HG03025 (cell line): ENCODE results near the gene UBE2J2.

Experiments used
- ATAC-seq: cut with Tn5 transposase; IDR thresholded peaks from one replicate; pipeline ENCODE4 v1.9.1; 2021; ENCODE audit warnings: mild to moderate bottlenecking, moderate library complexity; ENCODE audit not compliant: unreplicated experiment, low FRiP score

The UBE2J2 gene

DNA sequence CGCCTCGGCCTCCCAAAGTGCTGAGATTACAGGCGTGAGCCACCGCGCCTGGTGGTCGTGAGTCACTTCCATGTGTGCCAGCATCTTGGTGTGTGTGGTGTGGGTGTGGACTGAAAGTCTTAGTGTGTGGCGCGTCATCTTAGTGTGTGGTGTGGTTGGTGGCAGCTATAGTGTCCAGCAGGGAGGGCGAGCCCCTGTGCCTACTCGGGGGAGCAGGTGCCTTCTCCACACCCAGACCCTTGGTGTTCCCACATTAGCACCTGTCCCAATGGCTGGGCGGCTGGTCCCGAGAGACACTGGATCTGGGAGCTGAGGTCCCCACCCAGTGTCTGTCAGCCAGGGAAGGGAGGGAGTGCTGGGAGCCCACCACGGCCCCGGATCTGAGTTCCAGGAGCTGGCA, 9.3 kb upstream of the UBE2J2 start:
- ATAC-seq, result no peak

DNA sequence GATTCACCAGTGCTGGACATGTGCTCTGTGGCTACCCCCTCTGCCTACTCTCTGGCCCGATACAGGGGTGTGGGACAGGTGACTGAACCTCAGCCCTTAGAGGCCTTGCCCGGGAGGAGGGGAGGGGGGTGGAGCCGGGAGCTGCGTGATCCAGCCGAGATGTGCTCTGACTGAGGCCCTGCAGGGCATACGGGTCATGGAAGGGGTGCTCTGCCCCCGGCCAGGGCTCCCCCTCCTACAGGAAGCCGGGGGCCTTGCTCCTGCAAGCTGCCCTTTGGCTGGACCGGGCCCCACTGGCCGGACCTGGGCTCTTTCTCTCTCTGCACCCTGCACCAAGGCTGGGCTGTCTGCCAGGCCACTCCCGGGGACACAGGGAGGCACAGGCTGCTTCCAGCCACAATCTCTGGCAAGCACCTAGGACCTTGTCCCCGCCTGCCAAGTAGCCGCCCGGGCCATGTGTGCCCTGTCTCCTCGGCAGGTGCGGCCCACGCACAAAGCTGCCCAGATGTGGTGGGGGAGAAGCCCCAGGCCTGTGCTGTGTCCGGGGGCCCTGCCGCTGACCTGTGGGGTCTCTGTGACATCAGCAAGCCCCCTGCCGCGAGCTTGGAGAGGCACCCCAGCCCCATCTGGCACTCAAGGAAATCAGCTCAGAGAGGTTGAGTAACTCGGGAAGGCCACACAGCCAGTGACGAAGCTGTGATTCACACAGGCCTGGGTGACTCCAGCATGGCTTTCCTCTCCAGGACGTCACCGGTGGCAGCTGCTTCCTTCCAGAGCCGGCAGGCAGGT, 8.1 kb upstream of the UBE2J2 start:
- ATAC-seq, result no peak

DNA sequence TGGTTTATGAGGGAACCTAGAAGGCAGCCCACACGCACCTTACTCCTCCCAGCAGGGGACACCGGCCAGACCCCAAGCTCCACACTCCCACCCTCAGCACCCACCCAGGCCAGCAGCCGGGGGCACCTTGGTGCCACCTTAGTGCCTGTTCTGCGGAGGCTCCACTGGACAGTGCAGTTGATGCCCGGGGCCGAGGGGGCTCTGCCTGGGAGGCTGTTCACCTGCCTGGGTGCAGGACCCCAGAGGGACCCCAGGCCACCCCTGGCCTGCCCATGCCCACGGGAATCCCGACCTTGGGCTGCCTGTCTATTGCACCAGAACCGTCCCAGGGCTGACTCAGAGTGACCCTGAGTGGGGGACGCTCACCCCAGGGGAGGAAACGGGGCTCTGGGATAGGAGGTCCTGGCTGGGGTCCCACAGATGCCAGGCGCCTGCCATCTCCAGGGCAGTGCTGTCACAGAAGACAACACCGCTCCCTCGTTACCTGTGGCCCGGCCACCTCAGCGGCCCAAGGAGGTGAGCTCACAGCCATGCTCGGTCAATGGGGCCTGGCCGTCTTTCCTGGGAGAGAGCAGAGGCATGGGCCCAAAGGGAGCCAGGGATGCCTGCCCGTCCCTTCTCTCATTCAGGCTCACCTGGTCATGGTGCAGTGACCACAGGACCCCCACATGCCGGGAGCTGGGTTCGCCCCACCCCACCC, 7.3 kb upstream of the UBE2J2 start:
- no peak for ATAC-seq

DNA sequence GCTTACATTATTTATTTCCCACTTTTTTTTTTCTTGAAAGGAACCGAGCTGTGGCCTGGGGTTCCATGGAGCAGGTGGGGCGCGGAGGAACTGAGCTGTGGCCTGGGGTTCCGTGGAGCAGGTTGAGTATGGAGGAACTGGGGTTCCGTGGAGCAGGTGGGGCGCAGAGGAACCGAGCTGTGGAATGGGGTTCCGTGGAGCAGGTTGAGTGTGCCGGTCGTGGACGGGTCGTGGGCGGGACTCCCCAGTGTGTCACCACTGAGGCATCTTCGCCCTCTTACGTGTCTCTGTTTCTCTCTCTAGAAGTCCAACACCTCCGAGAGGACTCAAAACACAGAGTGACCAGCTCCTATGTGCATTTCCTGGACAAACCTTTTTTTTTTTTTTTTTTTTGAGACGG, 5.4 kb upstream of the UBE2J2 start:
- ATAC-seq, result no peak

DNA sequence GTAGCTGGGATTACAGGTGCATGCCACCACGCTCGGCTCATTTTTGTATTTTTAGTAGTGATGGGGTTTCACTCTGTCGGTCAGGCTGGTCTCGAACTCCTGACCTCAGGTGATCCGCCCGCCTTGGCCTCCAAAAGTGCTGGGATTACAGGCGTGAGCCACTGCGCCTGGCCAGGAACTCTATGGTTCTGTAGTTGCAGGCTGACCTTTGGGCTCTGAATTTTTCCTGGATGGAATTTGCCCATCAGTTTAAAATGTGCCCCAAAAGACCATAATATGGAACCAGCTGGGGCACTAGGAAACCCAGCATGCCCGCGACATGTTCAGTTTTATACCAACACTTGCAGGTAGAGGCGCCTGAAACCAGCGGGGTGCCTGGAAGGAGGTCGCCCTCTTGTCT, 5.0 kb upstream of the UBE2J2 start:
- no peak for ATAC-seq

DNA sequence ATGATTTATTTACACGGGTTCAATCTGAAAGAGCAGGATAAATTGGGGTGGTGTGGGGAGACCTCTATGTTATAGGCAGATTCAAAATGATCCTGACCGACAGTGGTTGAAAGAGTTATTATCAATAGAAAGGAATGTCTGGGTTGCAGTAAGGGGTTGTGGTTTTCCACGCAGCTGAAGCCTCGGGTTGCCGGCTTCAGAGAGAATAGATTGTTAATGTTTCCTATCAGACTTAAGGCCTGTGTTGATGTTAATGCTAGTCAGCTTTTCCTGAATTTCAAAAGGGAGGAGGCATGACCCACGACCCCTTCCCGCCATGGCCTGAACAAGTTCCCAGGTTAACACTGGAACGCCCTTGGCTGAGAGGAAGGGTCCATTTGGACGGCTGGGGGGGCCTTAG, 2.2 kb upstream of the UBE2J2 start:
- no peak for ATAC-seq

DNA sequence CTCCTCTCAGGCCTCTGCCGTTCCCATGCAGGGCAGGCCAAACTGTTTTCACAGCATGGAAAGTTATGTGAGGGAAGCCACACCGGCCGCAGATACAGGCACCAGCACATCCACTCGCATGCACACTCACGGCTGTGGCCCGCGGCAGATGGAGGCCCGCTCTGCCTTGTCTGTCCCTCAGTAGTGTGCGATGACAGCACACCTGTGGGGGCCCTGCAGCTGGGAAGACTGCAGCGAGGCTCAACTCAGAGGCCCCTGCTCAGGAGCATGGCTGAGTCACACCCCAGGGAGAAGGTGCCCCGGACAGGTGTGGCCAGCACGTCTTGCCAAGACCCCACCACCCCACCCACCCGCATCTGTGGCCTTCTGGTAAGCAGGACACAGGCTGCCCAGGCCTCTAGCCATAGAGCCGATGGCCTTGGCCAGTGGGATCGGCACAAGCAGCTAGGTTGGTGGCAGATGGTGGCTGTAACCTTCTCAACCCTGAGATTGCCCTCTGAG, 1.3 kb upstream of the UBE2J2 start:
- ATAC-seq, result no peak

DNA sequence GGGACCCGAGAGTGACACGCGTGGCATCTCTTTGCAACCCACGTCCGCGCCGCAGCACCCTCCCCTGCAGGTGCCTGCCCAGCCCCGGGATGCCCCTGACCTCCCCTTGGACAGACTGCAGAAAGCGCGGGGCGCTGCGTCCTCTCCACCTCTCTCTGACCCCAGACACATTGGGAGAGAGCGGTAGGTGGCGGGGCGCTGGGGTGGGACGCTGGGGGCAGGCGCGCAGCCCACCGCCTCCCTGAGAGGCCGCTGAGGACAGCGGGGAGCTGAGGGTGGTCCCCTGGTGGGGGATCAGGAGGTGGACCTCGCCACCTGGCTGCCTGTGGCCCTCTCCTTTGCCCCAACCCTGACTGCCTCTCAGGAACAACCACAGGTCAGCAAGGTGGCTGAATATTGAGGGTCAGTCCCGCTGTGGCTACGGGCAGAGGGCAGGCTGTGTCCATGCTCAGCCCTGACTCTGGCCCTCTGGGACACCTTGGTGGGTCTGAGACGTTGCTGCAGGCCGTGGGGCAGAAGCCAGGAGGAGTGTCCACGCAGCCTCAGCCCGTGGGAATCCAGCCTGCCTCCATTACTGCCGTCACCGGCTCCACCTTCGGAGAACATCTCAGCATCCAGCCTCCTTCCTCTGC, 761 bp upstream of the UBE2J2 start:
- ATAC-seq, result peak; percentile 4

DNA sequence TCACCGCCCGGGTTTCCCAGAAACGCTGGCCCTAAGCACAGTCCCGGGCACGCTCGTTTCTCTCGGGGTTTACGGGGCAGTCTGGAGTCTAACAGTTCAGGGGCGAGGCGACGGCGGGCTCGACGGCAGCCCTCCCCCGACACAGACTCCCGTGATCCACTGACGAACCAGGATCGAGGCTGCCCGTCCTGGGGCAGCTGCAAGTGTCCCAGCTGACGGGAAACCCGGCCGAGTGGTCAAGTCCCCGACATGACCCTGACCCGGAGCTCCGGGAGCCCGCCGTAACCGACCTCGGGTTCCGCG, 494 bp downstream of the UBE2J2 start:
- ATAC-seq, result peak; percentile 20

DNA sequence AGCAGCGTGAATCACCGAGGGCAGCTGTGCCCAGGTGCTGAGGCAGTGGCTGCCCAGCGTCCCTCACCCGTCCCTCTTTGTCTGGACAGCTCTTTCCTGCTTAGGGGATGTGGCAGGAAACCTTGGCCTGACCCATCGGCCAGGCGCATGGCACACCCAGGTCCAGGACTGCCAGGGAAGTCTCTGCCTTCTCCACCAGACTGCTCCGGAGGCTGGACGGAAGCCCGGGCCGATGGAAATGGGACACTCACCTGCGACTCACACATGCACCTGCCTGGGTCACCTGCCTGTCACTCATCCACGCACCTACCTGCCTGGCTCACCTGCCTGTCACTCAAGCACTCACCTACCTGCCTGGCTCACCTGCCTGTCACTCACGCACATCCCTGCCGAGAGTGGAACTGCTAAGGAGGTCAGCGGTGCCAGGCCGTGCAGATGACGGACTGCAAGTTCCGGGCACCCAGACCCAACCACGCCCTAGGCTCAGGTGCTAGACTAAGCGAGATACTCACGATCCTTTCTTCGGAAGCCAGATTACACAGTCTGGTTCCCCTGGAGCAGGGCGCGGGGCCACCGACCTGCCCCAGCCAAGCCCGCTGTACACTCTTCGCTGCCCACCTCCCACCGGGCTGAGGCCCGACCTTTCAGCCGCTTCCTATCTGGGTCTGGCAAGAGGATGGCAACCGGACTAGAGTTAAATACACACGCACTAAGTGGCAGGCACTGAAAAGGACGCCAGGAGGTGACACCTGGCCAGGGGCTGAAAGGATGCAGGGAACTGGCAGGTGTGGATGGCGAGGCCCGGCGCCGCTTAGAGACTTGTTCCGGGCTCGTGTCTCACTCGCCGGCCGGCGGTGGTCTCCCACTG, 1.1 kb downstream of the UBE2J2 start:
- ATAC-seq, result no peak

DNA sequence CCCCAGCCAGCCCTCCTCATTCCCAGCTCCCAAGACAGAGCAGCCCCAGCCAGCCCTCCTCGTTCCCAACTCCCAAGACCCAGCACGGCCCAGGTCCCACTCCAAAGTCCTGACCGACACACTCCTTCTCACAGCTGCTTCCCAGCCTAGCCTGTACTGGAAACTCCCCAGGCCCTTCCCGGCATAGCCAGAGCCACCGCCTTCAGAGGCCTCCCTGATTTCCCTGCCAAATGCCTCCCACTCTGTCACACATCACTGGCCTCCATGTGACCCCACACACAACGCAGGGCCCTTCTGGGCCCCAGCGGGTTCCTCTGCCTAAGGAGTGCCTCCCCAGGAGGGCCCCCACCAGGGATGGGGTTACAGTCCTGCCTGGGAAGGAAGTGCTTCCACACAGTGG, 2.8 kb downstream of the UBE2J2 start:
- no peak for ATAC-seq

DNA sequence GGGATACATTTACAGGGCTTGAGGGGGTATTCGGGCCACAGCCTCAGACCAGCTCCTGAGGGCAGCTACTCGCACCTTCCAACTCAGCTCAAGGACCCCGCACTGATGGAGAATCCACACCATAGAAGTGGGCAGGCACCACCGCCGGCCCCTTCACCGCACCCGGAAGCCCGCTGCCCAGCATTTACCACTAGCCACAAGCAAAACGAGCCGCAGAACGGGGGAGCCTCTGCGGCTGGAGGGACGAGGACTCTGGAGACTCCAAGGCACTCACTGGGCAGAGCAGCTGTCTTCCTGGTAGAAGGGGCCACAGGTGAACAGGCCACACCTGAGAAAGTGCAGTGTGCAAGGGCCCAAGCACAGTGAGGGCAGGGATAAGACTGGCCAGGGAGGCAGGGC, 5.4 kb downstream of the UBE2J2 start:
- ATAC-seq, result no peak

DNA sequence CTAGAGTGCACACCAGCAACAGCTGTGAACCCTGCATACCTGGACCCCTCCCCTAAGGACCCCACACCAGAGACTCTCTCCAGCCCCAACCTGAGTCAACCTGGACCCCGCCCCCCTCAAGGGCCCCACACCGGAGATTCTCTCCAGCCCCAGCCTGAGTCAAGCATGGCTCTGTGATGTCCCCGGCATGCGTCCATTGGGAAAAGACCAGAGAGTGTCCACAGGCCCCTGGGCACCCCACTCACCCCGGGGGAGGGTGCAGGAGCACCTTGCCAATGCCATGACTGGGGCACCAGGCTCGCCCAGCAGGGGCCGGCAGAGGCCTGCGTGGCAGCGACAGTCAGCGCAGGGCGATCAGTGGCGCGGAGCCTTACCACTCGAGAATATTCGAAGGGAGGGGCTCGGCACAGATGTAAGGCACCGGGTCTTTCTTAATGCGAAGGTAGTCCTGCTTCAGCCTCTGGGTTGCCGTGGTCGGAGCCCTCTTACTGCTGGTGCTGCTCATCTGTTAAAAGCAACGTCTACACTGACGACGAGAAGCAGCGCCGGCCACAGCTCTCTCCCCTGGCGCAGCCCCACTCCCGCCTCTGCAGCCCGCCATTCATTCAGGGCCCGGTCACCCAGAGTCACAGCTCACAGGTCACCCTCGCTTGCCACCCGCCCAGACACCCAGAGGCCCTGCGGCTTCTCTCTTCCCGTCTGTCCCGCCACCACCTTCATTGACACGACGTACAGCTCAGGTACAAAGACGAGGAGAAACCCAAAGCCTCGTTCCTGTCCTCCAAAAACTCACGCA, 6.0 kb downstream of the UBE2J2 start:
- ATAC-seq, result no peak

DNA sequence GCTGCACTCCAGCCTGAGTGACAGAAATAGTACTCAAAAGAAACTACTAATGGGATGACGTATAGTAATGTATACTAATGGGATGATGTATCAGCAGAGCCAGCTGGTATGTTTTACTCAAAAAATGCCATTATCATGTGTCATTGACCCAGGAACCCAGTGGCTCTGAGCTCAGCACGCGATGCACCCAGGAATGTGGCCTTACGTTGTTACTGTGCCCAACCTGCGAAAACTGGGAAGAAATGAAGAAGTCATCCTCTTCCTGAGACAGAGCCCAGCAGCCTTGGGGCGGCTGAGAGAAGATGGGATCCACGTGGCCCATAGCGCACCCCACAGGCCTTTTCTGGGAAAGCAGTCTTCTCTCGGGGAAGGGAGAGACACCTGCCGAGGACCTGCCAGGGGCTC, 8.8 kb downstream of the UBE2J2 start:
- ATAC-seq, result no peak

DNA sequence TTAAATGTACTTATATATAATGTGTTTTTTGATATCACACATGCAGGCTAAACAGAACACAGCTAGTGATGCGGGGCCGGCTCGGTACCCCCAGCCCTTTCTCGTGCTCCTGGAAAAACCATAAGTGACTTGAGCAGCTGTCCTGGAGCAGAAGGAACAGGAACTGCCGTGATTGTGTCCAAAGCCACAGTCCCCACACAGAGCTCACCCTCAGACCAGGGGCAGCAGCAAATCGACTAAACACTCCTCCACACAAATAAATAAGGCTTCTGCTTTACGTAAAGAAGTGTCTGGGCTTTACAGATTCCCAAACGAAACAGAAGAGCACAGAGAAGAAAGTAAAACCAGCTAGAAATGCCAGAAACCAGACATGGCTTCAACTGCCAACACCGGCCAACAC, 9.6 kb downstream of the UBE2J2 start:
- ATAC-seq, result no peak

DNA sequence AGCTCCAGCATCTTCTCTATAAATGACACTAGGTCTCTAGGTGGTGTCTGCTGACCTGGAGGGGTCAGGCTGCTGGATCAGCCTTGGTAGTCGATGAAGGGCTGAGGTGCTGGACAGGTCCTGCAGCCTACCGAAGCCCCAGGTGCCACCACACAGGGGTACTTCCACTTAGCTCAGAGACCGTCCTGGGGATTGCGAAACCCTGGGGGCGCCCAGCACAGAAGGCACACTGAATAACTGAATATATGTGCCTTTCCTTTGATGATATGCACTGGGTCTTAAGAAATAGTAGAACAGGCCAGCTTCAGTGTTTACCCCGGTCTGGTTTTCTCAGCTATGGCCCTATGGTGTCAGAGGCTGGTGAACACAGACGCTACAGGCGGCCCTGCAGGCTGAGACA, 10.9 kb downstream of the UBE2J2 start:
- no peak for ATAC-seq

DNA sequence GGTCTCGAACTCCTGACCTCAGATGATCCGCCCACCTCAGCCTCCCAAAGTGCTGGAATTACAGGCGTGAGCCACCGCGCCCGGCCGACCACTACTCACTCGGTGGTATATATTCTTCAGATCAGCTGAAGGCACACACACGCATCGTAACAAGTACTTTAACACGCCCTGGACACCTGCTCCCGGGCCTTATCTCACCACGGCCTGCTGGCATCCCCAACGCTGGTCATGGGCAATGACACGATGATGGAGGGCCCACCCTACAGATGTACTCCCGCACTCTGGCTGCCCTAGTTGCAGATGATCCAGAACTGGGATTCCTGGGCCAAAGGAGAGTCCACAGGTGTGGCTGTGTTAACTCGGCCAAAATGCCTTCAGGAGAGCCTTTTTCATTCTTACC, 11.6 kb downstream of the UBE2J2 start:
- no peak for ATAC-seq

DNA sequence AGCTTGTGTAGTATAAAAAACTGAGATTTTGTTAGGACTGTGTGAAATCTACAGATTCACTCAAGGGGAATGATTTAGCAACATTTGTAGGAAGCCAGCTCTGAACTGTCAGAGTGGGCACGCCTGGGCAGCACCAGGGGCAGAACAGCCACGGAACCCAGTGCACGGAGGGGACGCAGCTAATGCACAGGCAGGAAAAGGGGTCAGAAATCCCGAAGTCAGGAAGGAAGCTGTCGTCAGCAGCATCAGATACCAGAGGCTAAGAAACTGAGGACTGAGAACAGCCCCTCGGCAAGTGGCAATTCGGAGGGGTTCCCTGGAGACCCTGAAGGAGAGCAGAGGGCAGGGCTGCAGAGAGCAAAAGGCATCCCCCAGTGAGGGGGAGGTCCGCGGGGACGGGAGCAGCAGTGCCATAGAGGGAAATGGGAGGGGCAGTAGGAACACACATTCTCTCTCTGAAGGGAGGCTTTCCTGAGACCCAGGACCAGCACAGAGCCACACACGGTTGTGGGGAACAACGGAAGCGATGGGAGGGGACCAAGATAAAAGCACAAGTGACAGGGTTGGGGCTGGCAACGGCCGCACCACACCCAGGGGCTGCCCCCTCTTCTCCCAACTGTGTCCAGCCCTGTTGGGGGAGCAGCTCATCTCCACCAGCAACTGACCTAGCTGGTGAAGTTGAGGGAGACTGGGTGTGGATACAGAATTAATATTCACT, 12.7 kb downstream of the UBE2J2 start:
- ATAC-seq, result no peak

DNA sequence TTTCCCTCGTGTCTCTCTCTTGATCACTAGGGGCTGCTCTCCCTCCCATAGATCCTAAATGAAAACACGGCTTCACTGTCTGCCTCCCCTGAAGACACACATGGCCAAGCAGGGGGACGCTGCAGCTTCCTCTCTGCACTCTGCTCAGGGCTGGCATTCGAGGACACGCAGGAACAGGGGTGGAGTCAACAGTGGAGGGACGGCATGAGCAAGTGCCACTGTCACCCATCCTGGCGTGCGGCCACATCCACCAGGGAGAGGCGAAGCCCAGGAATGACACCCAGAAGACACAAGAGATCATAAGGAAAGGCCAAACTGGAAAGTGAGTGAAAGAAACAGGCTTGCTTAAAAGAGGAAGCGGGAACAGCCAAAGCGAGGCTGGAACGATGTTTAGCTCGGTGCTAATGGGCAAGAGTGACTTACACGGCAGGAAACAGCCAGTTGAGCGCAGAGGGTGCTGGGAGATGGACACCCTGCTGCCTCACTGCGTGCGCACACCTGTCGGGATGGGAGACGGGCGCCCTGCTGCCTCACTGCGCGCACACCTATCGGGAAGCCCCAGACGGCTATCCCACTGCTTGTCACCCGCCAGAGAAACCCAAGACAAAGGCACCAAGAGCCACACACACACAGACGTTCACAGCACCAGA, 13.6 kb downstream of the UBE2J2 start:
- ATAC-seq, result no peak
